Measurements from ENCODE around the gene FYB1. TPM values are rescaled to one million over a fixed set of nuclear protein-coding genes. Genes with fewer than 3 reads are reported as not detected.

FYB1 gene
- total RNA-seq, 1 experiment from 2014 or later, result not detected

DNA sequence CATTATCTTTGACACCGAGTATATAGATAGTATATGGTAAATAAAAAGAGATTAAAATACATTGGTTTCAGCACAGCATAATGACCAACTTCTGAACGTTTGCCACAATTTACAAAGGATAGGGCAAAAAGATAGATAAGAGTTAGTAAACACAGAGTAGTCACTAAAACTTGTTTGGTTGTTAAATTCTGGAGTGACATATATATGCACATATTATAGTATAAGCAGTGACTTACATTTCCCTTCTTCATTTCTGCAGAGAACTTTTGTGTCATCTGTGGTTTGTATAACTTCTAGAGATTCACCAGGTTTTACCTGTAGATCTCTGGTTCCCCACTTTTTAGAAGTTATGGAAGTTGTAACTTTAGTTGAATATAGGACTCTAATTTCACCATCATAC, 100.7 kb downstream of the FYB1 start:
- no peak overlapping the region for H2BK120ac ChIP-seq (ENCODE audit: low read depth, low read length, poor library complexity, severe bottlenecking)
- no peak overlapping the region for H3K27ac Mint-ChIP-seq
- H3T11ph ChIP-seq (ENCODE audit: low read length), result no peak overlapping the region
- no peak overlapping the region for H2BK20ac ChIP-seq (ENCODE audit: low read depth, low read length, poor library complexity, severe bottlenecking)
- no peak for DNase-seq
- H4K20me1 ChIP-seq (ENCODE audit: control insufficient read depth, insufficient read depth, insufficient read length), result no peaks in the 10 kb centered on the region
- H4K91ac ChIP-seq (ENCODE audit: insufficient read length, low read depth, low read length), result no peak overlapping the region
- H3K4me2 ChIP-seq (ENCODE audit: insufficient read depth, insufficient read length, low read length), result no peak overlapping the region
- no CpG with 5 or more reads among the region's 2 CpGs for WGBS (ENCODE audit: extremely low coverage, insufficient read length, low lambda C conversion rate)
- H3K23ac ChIP-seq (ENCODE audit: insufficient read length, low read depth, low read length), result no peak overlapping the region
- H2BK5ac ChIP-seq (ENCODE audit: insufficient read length, low read length), result no peak overlapping the region
- no peaks in the 10 kb centered on the region for H3K23me2 ChIP-seq (ENCODE audit: insufficient read length, low read depth, low read length, poor library complexity, severe bottlenecking)
- no peak overlapping the region for H3K18ac ChIP-seq (ENCODE audit: insufficient read length, low read depth, low read length)
- no peak overlapping the region for H2AK5ac ChIP-seq (ENCODE audit: insufficient read length, low read length)
- H3K4me1 ChIP-seq (ENCODE audit: insufficient read depth, low read length), result no peaks in the 10 kb centered on the region
- H4K5ac ChIP-seq (ENCODE audit: insufficient read length, low read depth, low read length), result no peak overlapping the region
- H3K36me3 Mint-ChIP-seq (ENCODE audit: insufficient read depth in 1 of 3, low read depth in 3 of 3), result no peaks in the 10 kb centered on the region
- no peaks in the 10 kb centered on the region for H3K79me2 ChIP-seq (ENCODE audit: insufficient read depth, low read length)
- no peak overlapping the region for H3K4ac ChIP-seq (ENCODE audit: low read depth, low read length)
- H4K8ac ChIP-seq (replicated peaks; ENCODE audit: insufficient read length, low read depth, low read length), result no peak overlapping the region
- no peaks in the 10 kb centered on the region for H3K9me3 ChIP-seq (ENCODE audit: control insufficient read depth, low read depth, low read length)
- H3K27ac ChIP-seq (ENCODE audit: insufficient read length, low read depth, low read length), result no peak overlapping the region
- no peaks in the 10 kb centered on the region for H3K27me3 Mint-ChIP-seq (ENCODE audit: low read depth)
- H3K79me1 ChIP-seq (ENCODE audit: insufficient read depth, low read depth, low read length, poor library complexity, severe bottlenecking), result no peaks in the 10 kb centered on the region
- H3K4me3 Mint-ChIP-seq, result no peak overlapping the region
- no peaks in the 10 kb centered on the region for H3K4me1 Mint-ChIP-seq
- TF ChIP-seq, protein P1, sequence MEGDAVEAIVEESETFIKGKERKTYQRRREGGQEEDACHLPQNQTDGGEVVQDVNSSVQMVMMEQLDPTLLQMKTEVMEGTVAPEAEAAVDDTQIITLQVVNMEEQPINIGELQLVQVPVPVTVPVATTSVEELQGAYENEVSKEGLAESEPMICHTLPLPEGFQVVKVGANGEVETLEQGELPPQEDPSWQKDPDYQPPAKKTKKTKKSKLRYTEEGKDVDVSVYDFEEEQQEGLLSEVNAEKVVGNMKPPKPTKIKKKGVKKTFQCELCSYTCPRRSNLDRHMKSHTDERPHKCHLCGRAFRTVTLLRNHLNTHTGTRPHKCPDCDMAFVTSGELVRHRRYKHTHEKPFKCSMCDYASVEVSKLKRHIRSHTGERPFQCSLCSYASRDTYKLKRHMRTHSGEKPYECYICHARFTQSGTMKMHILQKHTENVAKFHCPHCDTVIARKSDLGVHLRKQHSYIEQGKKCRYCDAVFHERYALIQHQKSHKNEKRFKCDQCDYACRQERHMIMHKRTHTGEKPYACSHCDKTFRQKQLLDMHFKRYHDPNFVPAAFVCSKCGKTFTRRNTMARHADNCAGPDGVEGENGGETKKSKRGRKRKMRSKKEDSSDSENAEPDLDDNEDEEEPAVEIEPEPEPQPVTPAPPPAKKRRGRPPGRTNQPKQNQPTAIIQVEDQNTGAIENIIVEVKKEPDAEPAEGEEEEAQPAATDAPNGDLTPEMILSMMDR (conservative IDR thresholded peaks at IDR 0.05), result no peak
- no peak overlapping the region for H2AFZ ChIP-seq (ENCODE audit: low read length)
- H3K27me3 ChIP-seq (ENCODE audit: insufficient read depth, low read length), result no peaks in the 10 kb centered on the region
- no peak overlapping the region for H3K56ac ChIP-seq (ENCODE audit: insufficient read length, low read depth, low read length)
- no peak overlapping the region for H3K9ac ChIP-seq (ENCODE audit: extremely low read depth, insufficient read length, low read length)
- no peaks in the 10 kb centered on the region for H3K9me3 Mint-ChIP-seq
- no peak overlapping the region for H3K14ac ChIP-seq (ENCODE audit: insufficient read depth, low read length)
- H2BK12ac ChIP-seq (ENCODE audit: insufficient read length, low read depth, low read length), result no peak overlapping the region
- no peak overlapping the region for H2BK15ac ChIP-seq (ENCODE audit: low read depth, low read length)

Measured in H9 (cell line).